Endothelial cell of umbilical vein (primary cell): ENCODE measurements around the gene OASL. TPM values are rescaled to one million over a fixed set of nuclear protein-coding genes. Genes with fewer than 3 reads are reported as not detected.

Source experiments
- BruUV-seq: library from RNA; stranded (reverse); fragments of 400-500 nt; replicated peaks from 2 replicates; lab custom pipeline; 2021; lab: Mats Ljungman, UMichigan
- CTCF ChIA-PET: fragments of 300-600, 350-600 bp; sonication (Branson Sonifier 250); formaldehyde crosslinking; loops from one replicate; lab custom pipeline; 2021; ENCODE audit warnings: antibody characterized with exemption, inconsistent platforms; lab: Charles Lee
- POLR2A ChIA-PET: fragments of 300-600, 350-600 bp; sonication (Branson Sonifier 250); formaldehyde crosslinking; loops from one replicate; lab custom pipeline; 2021; ENCODE audit warnings: antibody characterized with exemption, inconsistent platforms; lab: Charles Lee
- DNase-seq: peaks from one replicate; pipeline ENCODE4 v3.0.0-alpha.2; 2011; ENCODE audit warnings: low read depth, low spot score
- FAIRE-seq: peaks from 2 replicates; lab custom pipeline; 2011; peaks lifted over from hg19 to GRCh38; lab: Jason Lieb, UNC
- H2AFZ ChIP-seq: 2 replicates; pipeline ENCODE4 v1.6.0; 2012; ENCODE audit warnings: low read depth, low read length, control low read depth, inconsistent platforms
- H3K27ac ChIP-seq: 2 replicates; pipeline ENCODE4 v1.5.1; 2011; ENCODE audit warnings: low read depth, mild to moderate bottlenecking, control low read depth, low read length, moderate library complexity; ENCODE audit not compliant: insufficient read depth
- H3K27me3 ChIP-seq, 2 experiments: 2 replicates each; pipeline versions ENCODE4 v1.6.0 to v1.6.1; 2011; ENCODE audit warnings: low read length in 2 of 2, mixed read lengths in 1 of 2; ENCODE audit not compliant: control insufficient read depth in 2 of 2, insufficient read depth in 2 of 2
- H3K36me3 ChIP-seq, 2 experiments: 2 replicates in 1 of 2; 3 replicates in 1 of 2; pipeline ENCODE4 v1.5.1; 2011; ENCODE audit warnings: low read length in 2 of 2, mild to moderate bottlenecking in 1 of 2, moderate library complexity in 1 of 2; ENCODE audit not compliant: control insufficient read depth in 2 of 2, insufficient read depth in 2 of 2; ENCODE audit errors: extremely low read depth in 1 of 2
- H3K4me1 ChIP-seq: 3 replicates; pipeline ENCODE4 v1.5.1; 2011; ENCODE audit warnings: mild to moderate bottlenecking, low read length; ENCODE audit not compliant: control insufficient read depth, insufficient read depth; ENCODE audit errors: extremely low read depth
- H3K4me2 ChIP-seq: 2 replicates; pipeline ENCODE4 v1.6.1; 2011; ENCODE audit warnings: low read length, control low read depth, mixed read lengths; ENCODE audit not compliant: insufficient read depth
- H3K4me3 ChIP-seq, 3 experiments: fragments of 200-600 bp in 1 of 3; sonication (generic), shearing (Covaris generic) in 1 of 3; replicated peaks in 1 of 3; 2 replicates each; pipeline ENCODE4 v1.5.1; 2011 to 2016; ENCODE audit warnings: control low read depth in 3 of 3, low read length in 3 of 3, mild to moderate bottlenecking in 2 of 3, inconsistent platforms in 1 of 3, low read depth in 1 of 3, moderate library complexity in 1 of 3; ENCODE audit not compliant: insufficient read depth in 1 of 3
- H3K79me2 ChIP-seq: 2 replicates; pipeline ENCODE4 v1.6.0; 2012; ENCODE audit warnings: low read length, inconsistent platforms; ENCODE audit not compliant: control insufficient read depth, insufficient read depth
- H3K9ac ChIP-seq: replicated peaks from 2 replicates; pipeline ENCODE3; 2011; ENCODE audit warnings: low read length, control low read depth; ENCODE audit not compliant: insufficient read depth; ENCODE audit errors: extremely low read depth
- H3K9me1 ChIP-seq: replicated peaks from 3 replicates; pipeline ENCODE4 v1.6.0; 2011; ENCODE audit warnings: mild to moderate bottlenecking, low read length; ENCODE audit not compliant: control insufficient read depth, insufficient read depth; ENCODE audit errors: extremely low read depth
- H3K9me3 ChIP-seq: replicated peaks from 2 replicates; pipeline ENCODE4 v1.5.1; 2012; ENCODE audit warnings: low read length, inconsistent platforms; ENCODE audit not compliant: control insufficient read depth, insufficient read depth
- H4K20me1 ChIP-seq: replicated peaks from 2 replicates; pipeline ENCODE3; 2011; ENCODE audit warnings: mild to moderate bottlenecking, low read length; ENCODE audit not compliant: control insufficient read depth, insufficient read depth; ENCODE audit errors: extremely low read depth
- CTCF ChIP-seq, 2 donors: IDR thresholded peaks; 1 replicate in 1 of 2; 2 replicates in 1 of 2; pipeline ENCODE4 v1.5.1; 2011; ENCODE audit warnings: low read length in 2 of 2, mild to moderate bottlenecking in 2 of 2, moderate library complexity in 2 of 2, control low read depth in 1 of 2, inconsistent platforms in 1 of 2, low read depth in 1 of 2; ENCODE audit not compliant: insufficient read depth in 1 of 2; ENCODE audit errors: extremely low read depth in 1 of 2
- FOS ChIP-seq: IDR thresholded peaks from 2 replicates; pipeline ENCODE4 v1.6.1; 2011; ENCODE audit warnings: mild to moderate bottlenecking, low read length, moderate library complexity, borderline replicate concordance; ENCODE audit not compliant: insufficient read depth
- GATA2 ChIP-seq: IDR thresholded peaks from 2 replicates; pipeline ENCODE4 v1.7.0; 2011; ENCODE audit warnings: low read depth, mild to moderate bottlenecking, moderate library complexity, mixed read lengths, low read length; ENCODE audit not compliant: insufficient read length, insufficient read depth
- JUN ChIP-seq: IDR thresholded peaks from 2 replicates; pipeline ENCODE4 v1.6.1; 2011; ENCODE audit warnings: borderline replicate concordance, low read depth; ENCODE audit not compliant: insufficient read length, insufficient read depth
- MAX ChIP-seq: IDR thresholded peaks from 2 replicates; pipeline ENCODE4 v1.6.1; 2011; ENCODE audit not compliant: insufficient read depth, insufficient read length
- MYC ChIP-seq: IDR thresholded peaks from one replicate; pipeline ENCODE4 v1.6.1; 2011; ENCODE audit warnings: mild to moderate bottlenecking, low read depth, low read length
- POLR2A ChIP-seq: IDR thresholded peaks from 2 replicates; pipeline ENCODE4 v1.6.1; 2012; ENCODE audit warnings: low read depth, mild to moderate bottlenecking, control low read depth, low read length
- POLR2AphosphoS5 ChIP-seq: IDR thresholded peaks from 2 replicates; pipeline ENCODE4 v1.6.1; 2012; ENCODE audit warnings: low read depth, mild to moderate bottlenecking, control low read depth, low read length, moderate library complexity; ENCODE audit not compliant: insufficient read depth
- dilution Hi-C: fragments of 300-500 bp; cut with MboI; formaldehyde crosslinking; loops from one replicate; pipeline ENCODE4 v1.15.0; 2019; ENCODE audit warnings: low sequenced_read_pairs; ENCODE audit not compliant: extremely low pct_ligation_motif_present
- intact Hi-C: fragments of 100-400 bp; cut with micrococcal nuclease; formaldehyde crosslinking; loops from one replicate; pipeline ENCODE4 v1.10.0; 2022
- polyA plus RNA-seq, 4 experiments: library from polyadenylated mRNA; depleted of rRNA in 3 of 4; stranded (reverse) in 3 of 4; unstranded in 1 of 4; fragments of >200 nt; gene quantifications; 2 replicates each; pipeline versions ENCODE4 v1.2.1 to v1.2.3, GENCODE V29; 2011 to 2012; ENCODE audit warnings: missing spikeins in 1 of 4
- total RNA-seq: library from RNA; stranded (reverse); gene quantifications from 2 replicates; pipeline ENCODE4 v1.2.3, GENCODE V29; 2021

Gene OASL
- total and polyA plus RNA-seq, 2 donors (not counting 3 experiments of a cell fraction or from before 2014, with no cell fraction given): 0.17 to 0.33 TPM

- no peaks in the 10 kb centered on the region for H3K9me3 ChIP-seq
- intact Hi-C loops: loop anchor here (1.0 to 5.0 kb wide), 3 partner anchors 34 to 168 kb away; partner anchors contain the start of gene P2RX4
- CTCF ChIA-PET: interaction anchor here (4.3 to 5.9 kb wide), 2 partner anchors 33 to 48 kb away, joined by 45 to 48 read pairs; no protein-coding TSS in a partner anchor
These were observed 23.5 kb upstream of the OASL start for GRCh38 chr12:121062391-121063045.

More at GRCh38 chr12:121062391-121063045, 23.5 kb upstream of the OASL start:
- H3K9ac ChIP-seq: no peak overlapping the region
- H3K27me3 ChIP-seq: peaks cover 2% of the 10 kb centered on the region in 2 experiments
- H3K9me1 ChIP-seq: no peaks in the 10 kb centered on the region
- no peaks in the 10 kb centered on the region for H3K36me3 ChIP-seq
- no peak overlapping the region for H3K27ac ChIP-seq
- FAIRE-seq: no peak
- BruUV-seq: no TSS peak
- H3K4me1 ChIP-seq: peaks cover 4% of the 10 kb centered on the region
- no peak overlapping the region for H3K4me2 ChIP-seq
- DNase-seq: no peak
- POLR2A ChIA-PET: no interaction called here
- no peaks in the 10 kb centered on the region for H3K79me2 ChIP-seq
- H2AFZ ChIP-seq: no peak overlapping the region
- H3K4me3 ChIP-seq: no peak overlapping the region
- dilution Hi-C loops: no loop called here
- H4K20me1 ChIP-seq: no peaks in the 10 kb centered on the region
- TF ChIP-seq POLR2A (no peak), GATA2 (no peak), POLR2AphosphoS5 (no peak), MYC (no peak), FOS (no peak), MAX (no peak), CTCF (IDR thresholded peaks at IDR 0.05; ENCODE audit: extremely low read depth in 1 of 2, insufficient read depth in 1 of 2, low read depth in 1 of 2, low read length in 2 of 2) (no peak), JUN (no peak)
